GM19328 (cell line): ENCODE measurements around the gene SLC25A22.

Source experiments
- ATAC-seq: cut with Tn5 transposase; IDR thresholded peaks from one replicate; pipeline ENCODE4 v1.9.1; 2021; ENCODE audit warnings: mild to moderate bottlenecking, moderate library complexity; ENCODE audit not compliant: unreplicated experiment

Gene SLC25A22

DNA sequence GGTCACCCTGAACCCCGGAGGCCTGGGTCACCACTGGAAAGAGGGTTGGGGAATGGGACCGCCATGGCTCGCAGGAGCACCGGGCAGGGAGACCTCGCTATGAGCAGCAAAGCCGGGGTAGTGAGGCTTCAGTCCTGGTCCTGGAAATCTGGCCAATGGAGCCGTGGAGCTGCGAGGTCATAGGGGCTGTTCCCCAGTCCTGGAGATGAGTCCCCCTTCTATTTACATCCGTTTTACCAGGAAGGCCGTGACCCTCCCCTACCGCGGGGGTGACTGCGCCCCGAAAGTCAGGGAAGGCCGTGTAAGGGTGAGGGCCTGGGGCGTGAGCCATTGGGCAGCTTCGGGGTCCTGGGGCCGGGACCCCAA, 6.5 kb upstream of the SLC25A22 start:
- ATAC-seq = no peak

DNA sequence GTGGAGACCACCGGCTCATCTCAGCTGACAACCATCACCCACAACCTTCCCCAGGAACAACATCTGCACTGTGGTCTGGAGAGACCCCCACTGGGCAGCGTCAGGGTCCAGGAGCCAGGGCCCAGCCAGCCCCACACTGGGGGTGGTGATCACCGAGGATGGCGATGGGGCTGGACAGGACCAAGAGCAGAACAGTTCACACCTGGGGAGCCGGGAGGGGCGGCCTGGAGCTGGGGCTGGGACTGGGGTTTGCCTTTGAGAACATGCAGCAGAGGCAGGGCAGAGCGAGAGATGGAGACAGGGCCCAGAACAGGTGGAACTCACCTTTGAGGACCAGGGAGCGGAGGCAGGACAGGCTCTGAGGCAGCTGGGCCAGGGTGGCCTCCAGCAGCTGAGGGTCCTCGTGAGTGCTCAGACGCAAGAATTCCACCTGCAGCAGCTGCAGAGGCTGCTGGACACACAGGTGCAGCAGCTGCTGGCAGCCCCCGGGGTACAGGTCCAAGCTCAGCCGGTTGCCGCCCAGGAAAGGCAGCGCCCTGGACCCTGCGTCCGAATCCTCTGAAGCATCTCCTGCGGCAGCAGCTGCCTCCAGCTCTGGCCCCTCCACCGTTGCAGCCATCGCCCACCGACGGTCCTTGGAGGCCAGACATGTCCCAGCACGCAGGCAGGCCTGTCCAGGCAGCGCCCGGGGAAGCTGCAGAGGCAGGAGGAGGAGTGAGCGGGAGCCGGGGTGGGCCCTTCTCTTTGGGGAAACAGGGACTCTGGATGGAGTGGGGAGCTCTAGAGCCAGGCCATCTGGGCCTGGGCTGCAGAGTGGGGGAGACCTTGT, 5.9 kb upstream of the SLC25A22 start:
- ATAC-seq = no peak

DNA sequence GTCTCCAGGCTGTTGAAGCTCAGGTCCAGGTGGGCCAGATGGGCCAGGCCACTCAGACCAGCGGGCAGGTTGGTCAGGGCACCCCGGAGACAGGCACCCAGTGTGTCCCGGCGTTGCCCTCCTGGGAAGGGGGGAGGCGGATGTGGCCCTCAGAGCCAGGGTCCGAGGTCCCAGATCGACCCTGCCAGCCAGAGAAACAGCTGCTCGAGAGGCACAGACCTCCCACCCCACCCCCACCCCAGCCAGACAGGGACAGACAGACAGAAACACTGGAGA, 5.3 kb upstream of the SLC25A22 start:
- no peak for ATAC-seq

DNA sequence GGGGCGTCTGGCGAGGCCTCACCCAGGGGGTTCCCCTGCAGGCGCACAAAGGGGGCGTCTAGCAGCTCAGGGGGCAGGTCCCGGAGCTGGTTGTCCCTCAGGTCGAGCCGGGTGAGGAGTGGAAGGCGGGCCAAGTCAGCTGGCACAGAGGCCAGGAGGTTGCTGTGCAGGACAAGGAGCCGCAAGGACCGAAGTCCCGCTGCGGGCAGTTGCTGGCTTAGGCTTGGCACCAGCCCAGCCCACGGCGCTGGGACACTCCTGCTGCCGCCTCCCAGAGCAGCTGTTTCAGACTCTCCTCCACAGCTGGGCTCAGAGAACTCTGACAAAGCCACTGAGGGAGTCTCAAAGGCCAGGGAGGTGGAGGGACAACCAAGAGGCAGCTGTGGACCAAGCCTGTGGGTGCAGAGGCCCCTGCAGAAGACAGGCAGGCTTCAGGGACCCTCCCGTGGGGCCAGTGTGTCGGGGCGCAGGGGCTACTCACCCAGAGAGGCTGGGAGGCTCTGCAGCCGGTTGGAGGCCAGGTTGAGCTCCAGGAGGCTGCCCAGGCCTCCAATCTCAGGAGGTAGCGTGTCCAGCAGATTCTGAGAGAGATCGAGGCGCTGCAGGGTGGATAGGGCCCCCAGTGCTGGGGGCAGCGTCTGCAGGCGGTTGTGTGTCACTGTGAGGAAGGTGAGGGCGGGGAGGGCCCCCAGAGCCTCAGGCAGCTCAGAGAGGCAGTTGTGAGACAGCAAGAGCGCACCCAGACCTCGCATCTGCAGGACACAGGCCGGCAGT, 4.8 kb upstream of the SLC25A22 start:
- ATAC-seq = no peak

DNA sequence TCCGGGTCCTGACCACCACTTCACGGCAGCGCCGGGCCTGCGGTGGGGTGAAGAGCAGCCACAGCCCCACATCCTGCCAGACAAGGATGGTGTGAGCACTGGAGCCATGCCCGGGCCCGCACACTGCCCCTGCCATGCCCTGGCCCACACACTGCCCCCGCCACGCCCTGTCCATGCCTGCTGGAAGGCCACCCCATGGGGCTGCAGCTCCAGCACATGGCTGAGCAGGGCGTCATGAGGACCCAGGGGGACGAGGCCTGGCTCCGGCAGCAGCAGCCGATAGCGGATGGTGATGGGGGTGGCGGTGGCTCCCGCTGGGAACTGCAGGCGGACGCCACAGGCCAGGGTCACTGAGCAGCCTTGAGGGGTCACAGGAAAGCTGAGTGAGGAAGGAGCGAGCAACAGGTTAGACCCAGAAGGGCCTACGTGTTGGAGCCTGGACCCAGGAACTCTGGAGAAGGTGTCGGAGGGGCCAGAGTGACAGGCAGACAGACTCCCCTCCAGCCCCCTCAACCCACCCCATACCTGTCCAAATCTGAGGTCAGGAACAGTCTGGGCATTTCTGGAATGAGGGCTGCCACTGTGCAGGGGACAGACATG, 4.0 kb upstream of the SLC25A22 start:
- ATAC-seq = no peak

DNA sequence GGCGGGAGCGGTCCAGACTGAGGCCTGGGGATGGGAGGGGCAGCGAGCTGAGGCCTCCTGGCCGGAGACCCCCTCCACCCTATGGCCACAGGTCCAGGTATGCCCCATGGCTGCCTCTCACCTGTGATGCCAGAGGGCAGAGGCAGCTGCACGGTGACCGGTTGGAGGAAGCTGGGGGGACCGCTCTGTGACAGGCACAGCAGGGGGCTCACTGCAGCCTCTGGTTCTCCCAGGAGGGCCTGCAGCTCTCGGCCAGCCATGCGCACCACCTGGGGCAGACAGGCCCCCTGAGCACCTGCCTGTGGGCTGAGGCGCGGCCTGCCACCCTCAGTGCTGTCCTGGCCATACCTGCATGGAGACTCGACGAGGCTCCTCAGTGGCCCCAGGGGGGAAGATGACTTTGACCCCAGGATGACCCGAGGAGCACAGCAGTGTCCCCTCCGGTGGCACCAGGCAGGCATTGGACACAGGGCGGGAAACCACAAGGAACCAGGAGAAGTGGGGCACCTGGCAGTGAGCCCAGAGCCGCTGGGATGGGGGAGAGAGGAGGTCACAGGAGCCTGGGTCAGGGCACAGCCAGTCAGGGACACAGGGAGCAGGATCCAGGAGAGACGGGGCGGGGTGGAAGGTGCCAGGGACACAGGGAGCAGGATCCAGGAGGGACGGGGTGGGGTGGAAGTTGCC, 3.2 kb upstream of the SLC25A22 start:
- ATAC-seq = no peak

DNA sequence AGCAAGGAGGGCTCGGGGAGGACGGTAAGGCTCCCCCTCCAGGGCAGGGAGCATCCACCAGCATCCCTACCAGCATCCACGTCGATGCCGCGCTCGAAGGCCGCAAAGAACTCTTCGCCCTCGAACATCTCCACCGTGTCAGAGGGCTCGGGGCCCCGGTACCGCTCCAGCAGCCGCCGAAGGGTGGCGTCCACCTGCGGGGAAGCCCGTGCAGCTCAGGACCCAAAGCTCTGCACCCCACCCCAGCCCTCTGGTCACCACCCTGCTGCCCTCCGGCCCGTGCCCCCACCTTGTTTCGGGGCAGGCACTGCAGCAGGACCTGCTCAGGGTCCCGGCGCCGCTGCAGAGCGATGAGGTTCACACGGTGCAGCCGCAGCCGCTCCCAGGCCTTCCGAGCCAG, 2.4 kb upstream of the SLC25A22 start:
- no peak for ATAC-seq

DNA sequence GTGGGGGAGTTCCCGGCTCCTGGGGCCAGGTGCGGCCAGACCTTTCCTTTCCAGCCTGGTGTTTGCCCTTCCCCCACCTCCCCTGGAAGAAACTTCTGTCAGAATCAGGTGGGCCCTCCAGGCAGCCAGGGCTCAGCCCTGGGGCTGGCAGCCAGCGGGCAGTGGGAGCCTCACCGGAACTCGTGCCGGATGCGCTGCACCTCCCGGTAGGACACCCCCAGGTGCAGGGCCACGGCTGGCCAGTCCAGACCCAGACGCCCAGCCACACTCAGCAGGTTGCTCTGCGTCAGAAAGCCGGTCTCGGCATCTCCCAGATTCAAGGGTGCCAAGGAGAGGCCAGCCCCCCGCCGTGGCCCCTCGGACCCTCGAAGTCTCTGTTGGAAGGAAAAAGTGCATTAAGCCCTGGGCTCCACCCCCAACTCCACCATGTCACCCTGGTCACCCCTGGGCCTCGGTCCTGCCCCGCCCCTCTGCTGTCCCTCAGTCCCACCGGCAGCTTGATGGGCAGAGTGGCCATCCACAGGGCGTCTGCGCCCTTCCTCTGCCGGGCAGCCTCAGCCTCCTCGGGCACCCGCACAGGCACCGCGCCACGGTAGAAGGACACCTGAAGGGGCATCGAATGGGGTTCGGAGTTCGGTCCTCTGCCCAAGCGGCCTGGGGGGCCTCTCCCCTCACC, 1.7 kb upstream of the SLC25A22 start:
- ATAC-seq = no peak

DNA sequence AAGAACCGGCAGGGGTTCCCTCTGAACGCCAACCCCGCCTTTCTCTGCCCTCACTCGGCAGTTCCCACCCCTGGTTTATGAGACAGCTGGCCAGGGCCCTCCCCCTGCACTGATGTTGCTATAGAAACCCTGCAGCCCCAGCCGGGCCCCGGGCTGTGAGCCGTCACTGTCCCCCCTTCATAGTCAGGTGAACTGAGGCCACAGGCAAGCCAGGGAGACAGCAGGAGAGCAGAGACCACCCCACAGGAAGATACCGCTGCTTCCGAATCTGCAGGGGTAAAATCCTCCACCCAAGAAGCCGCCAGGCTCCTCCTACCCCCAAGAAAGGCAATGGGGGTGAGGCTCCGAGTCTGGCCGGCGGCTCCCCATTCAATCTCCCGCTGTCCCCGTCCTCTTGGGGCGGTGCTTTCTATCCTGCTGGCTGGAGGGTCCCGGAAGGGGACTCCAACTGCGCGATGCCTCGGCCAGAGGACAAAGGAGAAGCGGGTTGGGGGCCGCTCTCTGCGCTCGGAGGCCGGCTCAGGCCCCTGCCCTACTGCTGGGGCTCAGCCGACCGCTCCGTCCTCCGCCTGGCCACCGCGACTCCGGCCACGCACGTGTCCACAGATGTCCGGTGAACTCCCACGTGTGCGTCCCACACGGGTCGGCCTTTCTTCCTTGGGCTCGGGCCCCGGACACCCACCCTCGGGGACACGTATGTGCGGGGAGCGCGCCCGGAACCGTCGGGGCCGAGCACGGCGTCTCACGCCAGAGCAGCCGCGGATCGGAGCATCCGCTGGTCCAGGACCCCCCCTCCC, 587 bp downstream of the SLC25A22 start:
- peak; percentile 37 for ATAC-seq

DNA sequence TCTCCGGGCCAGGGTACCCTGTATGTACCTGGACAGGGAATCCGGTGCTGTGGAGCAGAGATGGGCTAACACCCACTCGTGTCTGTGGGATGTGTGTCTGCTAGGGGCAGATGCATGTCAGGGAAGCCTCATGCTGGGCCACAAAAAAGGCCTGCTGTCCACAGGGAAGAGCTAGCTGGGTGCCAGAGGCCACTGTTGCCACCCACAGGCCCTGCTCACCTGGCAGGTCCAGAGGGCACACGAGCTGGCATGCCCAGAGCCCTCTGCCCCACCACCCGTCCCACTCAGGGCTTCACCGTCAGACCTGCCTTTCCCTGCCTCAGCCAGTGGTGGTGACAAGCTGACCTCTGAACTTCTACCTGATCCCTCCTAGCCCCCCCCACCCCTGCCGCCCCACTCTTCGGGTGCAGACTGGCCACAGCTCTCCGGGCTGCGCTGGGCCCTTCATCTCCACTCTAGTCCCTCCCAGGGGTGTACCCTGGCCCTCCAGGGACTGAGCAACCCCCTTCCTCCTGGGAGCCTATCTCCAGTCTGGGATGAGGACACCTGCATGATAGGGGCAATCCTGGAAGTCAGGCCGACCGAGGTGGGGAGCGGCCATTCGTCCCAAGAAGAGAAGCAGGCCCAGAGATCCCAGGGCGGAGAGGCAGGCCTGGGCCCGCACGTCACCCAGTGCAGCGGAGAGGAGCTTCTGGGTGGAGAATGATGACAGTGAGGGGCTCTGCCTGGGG, 1.4 kb downstream of the SLC25A22 start:
- no peak for ATAC-seq

DNA sequence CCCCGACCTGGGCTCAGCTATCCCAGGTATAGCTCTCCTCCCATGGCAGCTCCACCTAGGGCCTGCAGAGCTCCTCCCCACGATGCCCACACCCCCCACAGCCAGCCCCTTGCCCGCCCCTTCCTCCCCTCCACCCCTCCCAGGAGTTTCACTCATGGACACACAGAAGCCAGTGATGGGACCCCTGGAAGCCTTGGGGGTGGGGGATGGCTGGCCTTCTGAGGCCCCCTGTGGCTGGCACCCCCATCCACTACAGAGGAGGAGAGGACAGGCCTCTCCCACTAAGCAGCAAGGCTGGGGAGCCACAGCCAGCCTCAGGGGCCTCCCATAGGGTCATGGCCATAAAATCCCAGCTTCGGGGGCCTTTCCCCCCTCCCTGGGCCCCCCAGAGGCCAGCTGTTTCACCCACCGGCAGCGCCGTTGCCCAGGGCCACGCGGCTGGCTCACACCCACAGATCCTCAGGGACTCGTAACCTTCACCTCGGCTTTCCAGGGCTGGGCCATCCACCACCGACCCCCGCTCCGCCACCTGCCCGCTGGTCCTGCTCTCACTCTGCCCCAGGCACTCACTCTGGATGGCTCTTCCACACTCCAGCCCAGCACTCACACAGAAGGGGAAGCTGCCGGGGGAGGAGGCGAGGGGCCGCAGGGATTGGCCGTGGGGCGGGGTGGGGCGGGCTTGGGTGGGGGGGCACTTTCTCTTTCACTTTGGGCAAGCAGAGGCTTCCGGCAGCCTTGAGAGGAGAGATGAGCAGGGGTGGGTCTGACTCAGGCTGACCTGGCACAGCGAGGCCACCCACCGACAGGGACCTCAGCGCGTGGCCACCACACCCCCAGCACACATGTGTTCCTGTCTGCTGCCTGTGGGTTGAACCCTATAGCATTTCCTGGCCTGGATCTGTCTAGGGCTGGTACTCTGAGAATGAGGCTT, 2.2 kb downstream of the SLC25A22 start:
- no peak for ATAC-seq

DNA sequence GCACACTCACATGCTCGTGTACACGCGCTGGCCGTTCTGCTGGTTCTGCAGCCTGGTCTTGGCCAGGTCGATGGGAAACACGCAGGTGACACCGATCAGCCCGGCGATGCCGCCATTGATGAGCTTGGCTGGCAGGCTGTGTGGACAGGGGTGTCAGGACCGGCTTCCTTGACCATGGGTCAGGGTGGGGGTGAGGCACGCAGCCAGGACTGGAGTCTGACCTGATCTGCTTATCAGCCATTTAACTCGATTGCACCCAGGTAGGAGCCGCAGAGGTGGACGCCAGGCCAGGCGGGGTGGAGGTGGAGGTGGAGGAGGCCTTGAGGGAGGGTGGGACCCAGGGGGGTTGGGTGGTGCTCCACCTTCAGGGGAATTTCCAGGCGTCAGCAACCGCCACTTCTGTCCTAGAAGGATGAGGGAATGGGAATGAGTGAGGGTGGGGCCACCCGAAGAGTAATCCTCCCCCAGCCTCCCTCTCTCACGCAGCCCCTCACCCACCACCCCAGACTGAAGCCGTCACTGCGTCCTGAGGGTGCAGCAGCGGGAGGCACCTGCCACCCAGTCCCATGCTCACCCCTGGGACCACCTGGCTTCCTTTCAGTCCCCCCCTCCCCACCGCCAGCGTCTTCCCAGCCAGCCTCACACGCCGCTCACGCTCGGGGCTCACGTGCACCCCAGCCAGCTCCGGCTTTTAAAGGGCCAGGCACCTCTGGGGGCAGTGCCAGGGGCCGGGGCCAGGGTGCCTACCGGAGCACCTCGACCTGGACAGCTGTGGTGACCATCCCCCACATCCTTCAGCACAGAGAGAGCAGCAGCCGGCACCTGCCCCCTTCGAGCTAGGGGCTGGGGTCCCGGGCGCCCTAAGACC, 3.1 kb downstream of the SLC25A22 start:
- no peak for ATAC-seq

DNA sequence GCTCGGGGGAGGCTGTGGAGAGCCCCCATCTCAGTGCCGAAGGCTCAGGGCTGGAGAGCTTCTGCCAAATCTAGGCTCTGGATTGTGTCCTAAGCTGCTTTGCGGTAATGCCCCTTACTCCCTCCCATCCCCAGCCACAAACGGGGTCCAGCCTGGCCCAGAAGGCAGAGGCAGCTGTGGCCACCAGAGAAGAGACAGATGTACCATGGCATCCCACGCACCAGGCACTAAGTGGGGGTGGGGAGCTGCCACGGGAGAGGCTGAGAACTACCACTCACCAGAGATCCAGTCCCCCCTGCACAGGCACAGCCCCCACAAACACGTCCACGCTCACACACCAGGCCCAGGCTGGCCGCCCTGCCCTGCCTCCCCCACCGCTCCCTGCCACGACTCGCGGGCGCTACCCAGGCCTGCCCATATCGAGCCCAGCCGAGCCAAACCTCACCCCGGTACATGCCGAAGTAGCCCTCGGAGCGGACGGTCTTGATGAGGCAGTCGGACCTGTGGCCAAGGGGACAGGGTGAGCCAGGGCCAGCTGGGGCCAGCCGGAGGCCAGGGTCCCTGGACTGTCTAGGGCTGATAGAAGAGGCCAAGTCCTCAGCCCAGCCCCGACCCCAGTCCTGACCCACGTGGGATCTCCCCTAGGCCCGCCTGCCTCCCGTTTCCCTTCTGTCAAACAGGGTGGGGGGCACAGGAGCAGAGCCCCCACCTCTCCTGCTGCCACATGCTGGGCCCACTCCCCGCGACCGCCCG, 3.9 kb downstream of the SLC25A22 start:
- no peak for ATAC-seq

DNA sequence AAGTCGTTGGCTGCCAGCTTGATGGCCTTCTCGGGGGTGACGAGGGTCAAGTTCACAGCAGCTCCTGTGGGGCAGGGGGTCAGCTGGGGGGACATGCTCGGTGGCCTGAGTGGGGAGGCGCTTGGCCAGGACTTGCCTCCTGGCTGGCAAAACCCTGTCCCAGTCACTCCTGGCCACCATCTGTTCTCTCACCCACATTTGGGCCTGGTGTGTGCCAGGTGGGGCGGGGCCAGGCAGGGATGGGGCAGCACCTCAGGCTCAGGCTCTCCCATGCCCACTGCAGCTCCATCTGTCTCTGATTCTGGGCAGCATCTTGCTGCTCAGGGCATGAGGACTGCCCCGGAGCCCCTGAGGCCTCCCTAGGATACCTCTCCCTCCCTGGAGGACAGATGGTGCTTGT, 4.5 kb downstream of the SLC25A22 start:
- ATAC-seq = no peak

DNA sequence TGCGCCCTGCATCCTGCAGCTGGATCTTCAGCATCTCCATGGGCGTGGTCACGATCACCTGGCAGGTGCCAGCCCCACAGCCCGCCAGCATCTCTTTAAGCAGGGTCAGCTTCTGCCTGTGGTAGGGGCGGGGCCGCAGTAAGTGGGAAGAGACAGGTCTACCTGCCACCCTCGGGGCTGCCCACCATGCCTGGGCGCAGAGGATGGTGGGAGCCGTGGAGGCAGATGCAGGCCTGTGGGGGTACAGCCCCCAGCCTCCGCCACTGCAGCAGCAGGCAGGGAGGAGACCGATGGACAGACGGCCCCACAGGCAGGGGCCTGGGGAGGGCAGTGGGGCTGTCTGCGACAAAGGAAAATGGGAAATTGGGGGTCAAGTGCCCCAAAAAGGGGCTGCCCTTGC, 5.2 kb downstream of the SLC25A22 start:
- no peak for ATAC-seq

DNA sequence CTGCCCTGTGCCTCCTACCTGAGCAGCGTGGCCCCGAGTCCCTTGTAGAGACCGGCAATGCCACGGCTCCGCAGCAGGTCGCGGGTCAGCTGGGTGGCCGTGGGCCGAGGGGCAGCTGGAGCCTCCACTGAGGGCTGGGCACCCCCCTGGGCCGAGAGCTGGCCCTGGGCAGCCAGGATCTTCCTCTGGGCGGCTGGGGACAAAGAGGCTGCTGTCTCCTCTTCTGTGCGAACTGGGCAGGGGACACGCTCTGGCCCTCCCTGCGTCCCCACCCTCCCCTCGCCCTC, 5.6 kb downstream of the SLC25A22 start:
- ATAC-seq = no peak
